Epithelial cell of proximal tubule (primary cell): Measurements from ENCODE around the gene FAM20A. TPM values are rescaled to one million over a fixed set of nuclear protein-coding genes. Genes with fewer than 3 reads are reported as not detected.

ENCODE experiments used
- DNase-seq: peaks from one replicate; pipeline ENCODE4 v3.0.0-alpha.2; 2011; ENCODE audit warnings: low read depth
- H3K4me3 ChIP-seq: 2 replicates; pipeline ENCODE4 v1.5.1; 2011; ENCODE audit warnings: low read depth, mild to moderate bottlenecking, low read length
- CTCF ChIP-seq: conservative IDR thresholded peaks from 2 replicates; pipeline ENCODE4 v1.5.1; 2012; ENCODE audit warnings: low read depth, mild to moderate bottlenecking, low read length
- total RNA-seq: library from RNA; depleted of rRNA; stranded (reverse); fragments of >200 nt; gene quantifications from 2 replicates; pipeline ENCODE4 v1.2.3, GENCODE V29; 2015

Gene FAM20A
- total RNA-seq, 1 donor from 2014 or later, result not detected

- H3K4me3 ChIP-seq, result no peak overlapping the region
- TF ChIP-seq CTCF, result no peak
- DNase-seq, result no peak
Measured at GRCh38 chr17:68567581-68567980, 33.6 kb downstream of the FAM20A start.

GRCh38 chr17:68567035-68567434 lies 34.1 kb downstream of the FAM20A start:
- no peak for DNase-seq
- no peak for TF ChIP-seq CTCF
- H3K4me3 ChIP-seq, result no peak overlapping the region

DNA sequence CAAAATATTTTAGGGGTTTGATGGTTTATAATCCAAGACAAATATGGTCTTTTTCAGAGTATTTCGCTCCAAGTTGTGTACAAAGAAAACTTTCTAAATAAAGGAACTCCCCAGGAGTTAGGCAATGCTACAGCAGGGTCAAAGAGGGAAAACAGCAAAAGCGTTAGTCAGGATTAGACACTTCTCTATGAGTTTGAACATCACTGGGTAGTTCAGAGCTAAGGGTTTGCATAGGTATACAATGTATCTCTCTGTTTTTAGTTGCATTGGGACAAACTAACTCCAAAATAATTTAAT lies 34.8 kb downstream of the FAM20A start:
- no peak for DNase-seq
- no peak for TF ChIP-seq CTCF
- H3K4me3 ChIP-seq, result no peak overlapping the region

- no peak overlapping the region for H3K4me3 ChIP-seq
- no peak for DNase-seq
- TF ChIP-seq CTCF, result no peak
Measured at GRCh38 chr17:68565661-68566441, 35.3 kb downstream of the FAM20A start.

DNA sequence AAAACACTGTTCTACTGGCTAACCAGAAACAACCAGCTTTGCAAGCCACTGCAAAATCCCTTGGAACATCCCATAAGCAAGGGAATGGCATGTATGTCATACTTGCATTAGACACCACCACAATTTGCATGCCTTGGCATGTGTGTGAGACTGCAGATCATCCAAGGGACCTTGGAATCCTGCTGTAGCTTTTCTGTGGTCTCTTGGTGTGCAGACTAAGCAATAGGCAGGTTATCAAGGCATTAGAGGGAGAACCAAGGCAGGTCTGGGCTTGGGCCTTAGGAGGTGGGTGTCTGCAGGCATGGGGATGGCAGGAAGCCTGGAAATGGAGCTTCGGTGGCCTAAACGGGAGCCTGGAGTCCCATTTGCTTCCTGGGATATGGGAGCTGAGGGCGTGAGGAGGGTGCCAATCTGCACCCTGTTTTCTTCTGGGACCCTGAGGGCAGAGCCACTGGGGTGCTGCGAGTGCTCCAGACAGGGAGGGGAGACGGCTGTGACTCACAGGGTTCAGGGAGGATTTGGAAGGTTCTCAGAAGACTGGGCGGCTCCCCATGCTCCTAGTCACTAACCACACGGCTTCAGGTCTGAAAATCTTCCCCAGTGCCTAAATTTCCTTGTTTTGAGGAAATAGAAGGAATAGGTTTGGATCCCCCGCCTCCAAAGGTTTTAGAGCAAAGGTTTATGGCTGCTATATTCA lies 36.6 kb downstream of the FAM20A start:
- H3K4me3 ChIP-seq, result no peak overlapping the region
- TF ChIP-seq CTCF, result no peak
- no peak for DNase-seq

DNA sequence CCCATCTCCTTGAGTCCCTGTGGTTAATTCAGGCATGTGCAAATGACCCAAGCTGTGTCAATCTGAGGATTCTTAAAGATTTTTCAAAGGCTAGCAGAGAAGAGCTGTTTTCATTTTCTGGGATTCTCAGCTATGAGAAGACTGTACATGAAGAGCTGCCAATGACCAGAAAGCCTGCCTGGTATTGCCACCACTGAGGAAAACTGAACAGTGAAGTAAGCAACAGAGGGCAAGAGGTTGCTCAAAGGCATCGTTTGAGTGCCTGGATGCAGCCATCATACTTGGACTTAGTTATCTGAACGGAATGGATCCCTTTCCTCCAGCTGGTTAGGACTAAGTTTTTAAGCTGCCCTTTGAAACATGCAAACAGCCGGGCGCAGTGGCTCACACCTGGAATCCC lies 38.4 kb downstream of the FAM20A start:
- TF ChIP-seq CTCF, result no peak
- no peak for DNase-seq
- no peak overlapping the region for H3K4me3 ChIP-seq
